Ectodermal cell (in vitro differentiated cells): ENCODE results near the gene MED26.
A peak's percentile ranks its signal among the peaks of the same experiment; 100 is the strongest.
"Not testable (repeated sequence)": the region's sequence is repeated elsewhere in the genome, so short reads cannot be mapped to it uniquely, and the experiment has no call there.

Source experiments
- H3K27ac ChIP-seq: 2 replicates; pipeline ENCODE4 v1.7.0; 2013; ENCODE audit warnings: mild to moderate bottlenecking, low read depth, low read length; ENCODE audit not compliant: insufficient read depth, poor library complexity, severe bottlenecking
- H3K27me3 ChIP-seq: 2 replicates; pipeline ENCODE4 v1.7.0; 2013; ENCODE audit warnings: mild to moderate bottlenecking, low read length; ENCODE audit not compliant: insufficient read depth, control insufficient read depth, poor library complexity, severe bottlenecking
- H3K36me3 ChIP-seq: one replicate; pipeline ENCODE4 v1.7.0; 2013; ENCODE audit warnings: low read length; ENCODE audit not compliant: control insufficient read depth, insufficient read depth
- H3K4me1 ChIP-seq: one replicate; pipeline ENCODE4 v1.7.0; 2013; ENCODE audit warnings: low read length; ENCODE audit not compliant: control insufficient read depth, insufficient read depth
- H3K4me3 ChIP-seq: 2 replicates; pipeline ENCODE4 v1.7.0; 2013; ENCODE audit warnings: low read depth, low read length, control low read depth; ENCODE audit not compliant: insufficient read depth
- H3K9me3 ChIP-seq: 2 replicates; pipeline ENCODE4 v1.7.0; 2013; ENCODE audit warnings: mild to moderate bottlenecking, low read length, moderate library complexity; ENCODE audit not compliant: control insufficient read depth
- WGBS, 2 experiments: methylation state at CpG; one replicate each; pipeline ENCODE4 v1.1.7; 2013; ENCODE audit warnings: missing lambda C conversion rate in 2 of 2; 5-methylcytosine and 5-hydroxymethylcytosine counted together

The MED26 gene

GRCh38 chr19:16660763-16661479 is 32.9 kb upstream of the MED26 start, which contains the start of gene TMEM38A:
Gene TMEM38A, plus strand, starts transcription at chr19:16661139. Its CDS starts 79 bp downstream, at chr19:16661218.
- Histone ChIP-seq H3K9me3 (no peaks in the 10 kb centered on the region), H3K4me1 (peaks cover 11% of the 10 kb centered on the region), H3K4me3 (peak within 1 kb of the TSS; percentile 95), H3K36me3 (peaks cover 12% of the 10 kb centered on the region), H3K27ac (peak within 1 kb of the TSS; percentile 51), H3K27me3 (peaks cover 26% of the 10 kb centered on the region)
- WGBS, 2 experiments: 1% methylated on average over 76 of the region's 76 CpGs

- H3K4me1 ChIP-seq: peaks cover 11% of the 10 kb centered on the region
- H3K4me3 ChIP-seq: peak within 1 kb of the TSS; percentile 95
- 1% methylated on average over 60 of the region's 60 CpGs for WGBS, 2 experiments
- H3K36me3 ChIP-seq: peaks cover 15% of the 10 kb centered on the region
- no peaks in the 10 kb centered on the region for H3K9me3 ChIP-seq
- H3K27ac ChIP-seq: peak within 1 kb of the TSS; percentile 51
- H3K27me3 ChIP-seq: peaks cover 26% of the 10 kb centered on the region
Observed at GRCh38 chr19:16659832-16660708, 32.1 kb upstream of the MED26 start, which contains the start of gene SMIM7. Gene SMIM7, minus strand, starts transcription at chr19:16660144. Its CDS starts 34 bp downstream, at chr19:16660110.

GRCh38 chr19:16659464-16659831 is 31.4 kb upstream of the MED26 start:
- Histone ChIP-seq H3K36me3 (peaks cover 18% of the 10 kb centered on the region), H3K4me1 (peaks cover 11% of the 10 kb centered on the region), H3K27me3 (peaks cover 26% of the 10 kb centered on the region), H3K9me3 (no peaks in the 10 kb centered on the region), H3K4me3 (peak overlapping the region; percentile 95), H3K27ac (no peak overlapping the region)
- WGBS, 2 experiments: 6% methylated on average over 14 of the region's 14 CpGs

GRCh38 chr19:16657384-16657783 is 29.4 kb upstream of the MED26 start:
- peaks cover 21% of the 10 kb centered on the region for H3K27me3 ChIP-seq
- H3K27ac ChIP-seq: no peak overlapping the region
- no peaks in the 10 kb centered on the region for H3K9me3 ChIP-seq
- 93 to 95% methylated on average over 5 of the region's 5 CpGs for WGBS, 2 experiments
- H3K36me3 ChIP-seq: peaks cover 33% of the 10 kb centered on the region
- H3K4me3 ChIP-seq: no peak overlapping the region
- peaks cover 11% of the 10 kb centered on the region for H3K4me1 ChIP-seq

GRCh38 chr19:16655727-16656126 is 27.7 kb upstream of the MED26 start:
- WGBS, 2 experiments: 93% methylated on average over 11 of the region's 11 CpGs
- no peak overlapping the region for H3K4me3 ChIP-seq
- peaks cover 4% of the 10 kb centered on the region for H3K27me3 ChIP-seq
- H3K36me3 ChIP-seq: peaks cover 45% of the 10 kb centered on the region
- peaks cover 7% of the 10 kb centered on the region for H3K4me1 ChIP-seq
- H3K9me3 ChIP-seq: no peaks in the 10 kb centered on the region
- no peak overlapping the region for H3K27ac ChIP-seq

- 84 to 94% methylated on average over 2 to 3 of the region's 3 CpGs for WGBS, 2 experiments
- Histone ChIP-seq H3K36me3 (peaks cover 45% of the 10 kb centered on the region), H3K9me3 (no peaks in the 10 kb centered on the region), H3K27ac (no peak overlapping the region), H3K4me1 (peaks cover 7% of the 10 kb centered on the region), H3K27me3 (no peaks in the 10 kb centered on the region), H3K4me3 (no peak overlapping the region)
Observed at GRCh38 chr19:16654627-16655026, 26.6 kb upstream of the MED26 start.

GRCh38 chr19:16654140-16654539 is 26.1 kb upstream of the MED26 start:
- no peaks in the 10 kb centered on the region for H3K27me3 ChIP-seq
- peaks cover 45% of the 10 kb centered on the region for H3K36me3 ChIP-seq
- H3K27ac ChIP-seq: no peak overlapping the region
- WGBS, 2 experiments: 91% methylated on average over 3 of the region's 3 CpGs
- peaks cover 3% of the 10 kb centered on the region for H3K4me1 ChIP-seq
- H3K4me3 ChIP-seq: no peak overlapping the region
- no peaks in the 10 kb centered on the region for H3K9me3 ChIP-seq

- Histone ChIP-seq H3K36me3 (peaks cover 40% of the 10 kb centered on the region), H3K27ac (no peak overlapping the region), H3K27me3 (no peaks in the 10 kb centered on the region), H3K4me3 (no peak overlapping the region), H3K4me1 (no peaks in the 10 kb centered on the region), H3K9me3 (no peaks in the 10 kb centered on the region)
- WGBS, 2 experiments: 95 to 96% methylated on average over 7 of the region's 7 CpGs
Observed at GRCh38 chr19:16652854-16653253, 24.9 kb upstream of the MED26 start.

- H3K36me3 ChIP-seq: peaks cover 40% of the 10 kb centered on the region
- not testable (repeated sequence) for H3K4me3 ChIP-seq
- 95 to 96% methylated on average over 8 of the region's 8 CpGs for WGBS, 2 experiments
Observed at GRCh38 chr19:16651421-16652188, 23.6 kb upstream of the MED26 start.

More at GRCh38 chr19:16651421-16652188, 23.6 kb upstream of the MED26 start:
- H3K9me3 ChIP-seq, H3K27ac ChIP-seq, H3K27me3 ChIP-seq, H3K4me1 ChIP-seq: not testable (repeated sequence)
